Raji (cell line): ENCODE measurements around the gene MGAT4B.

Experiments
- POLR2A ChIP-seq: IDR thresholded peaks from 2 replicates; pipeline ENCODE4 v1.6.1; 2011; ENCODE audit warnings: low read depth, low read length, control low read depth; ENCODE audit not compliant: insufficient read depth

MGAT4B gene

GRCh38 chr5:179830818-179831468, 24.3 kb upstream of the MGAT4B start:
- TF ChIP-seq POLR2A = no peak

- no peak for TF ChIP-seq POLR2A
Observed at GRCh38 chr5:179829732-179830435, 23.2 kb upstream of the MGAT4B start.

- no peak for TF ChIP-seq POLR2A
Observed at GRCh38 chr5:179828756-179829421, 22.2 kb upstream of the MGAT4B start.

- no peak for TF ChIP-seq POLR2A
Observed at GRCh38 chr5:179827680-179828079, 21.0 kb upstream of the MGAT4B start.

- TF ChIP-seq POLR2A = no peak
Observed at GRCh38 chr5:179825655-179826182, 19.1 kb upstream of the MGAT4B start.

- no peak for TF ChIP-seq POLR2A
Observed at GRCh38 chr5:179824745-179825112, 18.1 kb upstream of the MGAT4B start.

- TF ChIP-seq POLR2A = no peak
Observed at GRCh38 chr5:179823937-179824744, 17.5 kb upstream of the MGAT4B start.

- no peak for TF ChIP-seq POLR2A
Observed at GRCh38 chr5:179822444-179822990, 15.9 kb upstream of the MGAT4B start.

- no peak for TF ChIP-seq POLR2A
Observed at GRCh38 chr5:179822059-179822432, 15.4 kb upstream of the MGAT4B start.

GRCh38 chr5:179821298-179822058, 14.8 kb upstream of the MGAT4B start:
- TF ChIP-seq POLR2A = peak; percentile 91

GRCh38 chr5:179820483-179821297, 14.0 kb upstream of the MGAT4B start, which contains the start of gene SQSTM1:
SQSTM1 (plus strand) TSS chr5:179820905; CDS start chr5:179820937, 32 bp downstream.
- peak; percentile 99 for TF ChIP-seq POLR2A

- TF ChIP-seq POLR2A = no peak
Observed at GRCh38 chr5:179820127-179820482, 13.4 kb upstream of the MGAT4B start.
